Neuron (in vitro differentiated cells): ENCODE results near the gene GAPDHS.

Source experiments
- H2AFZ ChIP-seq: one replicate; pipeline ENCODE4 v1.6.1; 2013; ENCODE audit warnings: low read depth, mild to moderate bottlenecking, inconsistent platforms, low read length, moderate library complexity
- H3K27me3 ChIP-seq: one replicate; pipeline ENCODE4 v1.6.1; 2013; ENCODE audit warnings: low read length; ENCODE audit not compliant: insufficient read depth
- H3K36me3 ChIP-seq: one replicate; pipeline ENCODE4 v1.6.1; 2013; ENCODE audit warnings: low read length; ENCODE audit not compliant: insufficient read depth
- H3K4me1 ChIP-seq: one replicate; pipeline ENCODE4 v1.6.1; 2013; ENCODE audit warnings: low read length; ENCODE audit not compliant: insufficient read depth
- H3K4me3 ChIP-seq: 2 replicates; pipeline ENCODE4 v1.5.1; 2013; ENCODE audit warnings: mild to moderate bottlenecking, low read length, moderate library complexity
- H3K9me3 ChIP-seq: one replicate; pipeline ENCODE4 v1.6.1; 2013; ENCODE audit warnings: low read length

GAPDHS gene

DNA sequence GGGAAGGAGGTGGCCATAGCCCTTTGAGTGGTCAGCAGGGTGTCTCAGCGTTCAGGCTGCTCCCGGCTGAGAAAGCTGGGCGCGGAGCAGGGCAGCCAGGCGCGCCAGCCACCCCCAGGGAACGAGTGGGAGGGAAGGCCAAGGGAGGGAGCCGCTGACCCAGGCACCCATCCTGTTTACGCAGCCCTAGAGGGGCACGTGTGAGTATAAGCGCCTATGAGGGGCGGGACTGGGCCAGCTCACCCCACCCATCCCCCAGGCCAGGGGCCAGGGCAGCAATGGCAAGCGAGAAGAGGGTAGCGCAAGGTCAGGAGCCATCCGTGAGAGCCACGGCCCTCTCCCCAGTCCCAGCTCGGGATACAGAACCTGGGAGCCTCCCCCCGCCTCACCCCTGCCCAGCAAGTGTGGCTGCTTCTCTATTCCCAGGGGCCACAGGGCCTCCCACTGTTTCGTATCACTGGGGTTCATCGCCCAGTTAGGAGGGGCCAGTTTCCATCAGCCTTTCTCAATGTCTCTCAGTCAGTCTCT, 18.9 kb upstream of the GAPDHS start:
- Histone ChIP-seq H3K36me3 (no peaks in the 10 kb centered on the region), H3K4me1 (no peaks in the 10 kb centered on the region), H3K4me3 (no peak overlapping the region), H3K9me3 (no peaks in the 10 kb centered on the region), H3K27me3 (peaks cover 50% of the 10 kb centered on the region), H2AFZ (no peak overlapping the region)

GRCh38 chr19:35516310-35516709, 16.9 kb upstream of the GAPDHS start:
- Histone ChIP-seq H3K4me3 (no peak overlapping the region), H3K36me3 (no peaks in the 10 kb centered on the region), H2AFZ (no peak overlapping the region), H3K27me3 (peaks cover 33% of the 10 kb centered on the region), H3K4me1 (no peaks in the 10 kb centered on the region), H3K9me3 (no peaks in the 10 kb centered on the region)

GRCh38 chr19:35517342-35517741, 15.9 kb upstream of the GAPDHS start:
- H3K27me3 ChIP-seq: peaks cover 28% of the 10 kb centered on the region
- H3K9me3 ChIP-seq: no peaks in the 10 kb centered on the region
- no peaks in the 10 kb centered on the region for H3K36me3 ChIP-seq
- H3K4me3 ChIP-seq: no peak overlapping the region
- H2AFZ ChIP-seq: no peak overlapping the region
- H3K4me1 ChIP-seq: no peaks in the 10 kb centered on the region

GRCh38 chr19:35518313-35518712, 14.9 kb upstream of the GAPDHS start:
- no peaks in the 10 kb centered on the region for H3K9me3 ChIP-seq
- no peaks in the 10 kb centered on the region for H3K36me3 ChIP-seq
- no peaks in the 10 kb centered on the region for H3K4me1 ChIP-seq
- H3K4me3 ChIP-seq: no peak overlapping the region
- H2AFZ ChIP-seq: no peak overlapping the region
- H3K27me3 ChIP-seq: peaks cover 18% of the 10 kb centered on the region

DNA sequence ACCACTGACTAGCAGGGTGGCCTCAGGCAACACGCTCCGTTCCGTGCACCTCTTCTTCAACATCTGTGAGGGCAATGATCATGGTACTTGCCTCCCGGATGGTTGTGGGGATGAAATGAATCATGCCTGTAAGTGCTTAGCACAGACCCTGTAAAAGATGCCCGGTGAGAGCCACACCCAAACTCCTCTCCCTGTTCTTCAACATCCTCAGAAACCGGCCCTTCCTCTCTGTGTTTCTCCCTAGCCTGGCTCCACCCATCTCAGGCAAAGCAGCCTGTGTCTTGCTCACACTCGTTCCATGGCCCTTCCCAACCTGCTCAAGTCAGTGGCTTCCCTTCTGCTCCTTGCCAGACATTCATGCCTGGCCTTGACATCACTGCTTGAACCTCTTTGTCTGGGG, 14.0 kb upstream of the GAPDHS start:
- H3K4me1 ChIP-seq: peaks cover 3% of the 10 kb centered on the region
- H2AFZ ChIP-seq: no peak overlapping the region
- peaks cover 13% of the 10 kb centered on the region for H3K27me3 ChIP-seq
- no peaks in the 10 kb centered on the region for H3K9me3 ChIP-seq
- H3K4me3 ChIP-seq: no peak overlapping the region
- H3K36me3 ChIP-seq: no peaks in the 10 kb centered on the region

GRCh38 chr19:35521124-35521743, 12.0 kb upstream of the GAPDHS start:
- H3K27me3 ChIP-seq: peaks cover 18% of the 10 kb centered on the region
- no peaks in the 10 kb centered on the region for H3K36me3 ChIP-seq
- H3K4me1 ChIP-seq: peaks cover 8% of the 10 kb centered on the region
- no peak overlapping the region for H3K4me3 ChIP-seq
- no peak overlapping the region for H2AFZ ChIP-seq
- H3K9me3 ChIP-seq: no peaks in the 10 kb centered on the region

GRCh38 chr19:35522745-35523327, 10.4 kb upstream of the GAPDHS start:
- Histone ChIP-seq H3K4me1 (peaks cover 8% of the 10 kb centered on the region), H3K36me3 (no peaks in the 10 kb centered on the region), H3K27me3 (peaks cover 24% of the 10 kb centered on the region), H3K4me3 (no peak overlapping the region), H2AFZ (no peak overlapping the region), H3K9me3 (no peaks in the 10 kb centered on the region)

DNA sequence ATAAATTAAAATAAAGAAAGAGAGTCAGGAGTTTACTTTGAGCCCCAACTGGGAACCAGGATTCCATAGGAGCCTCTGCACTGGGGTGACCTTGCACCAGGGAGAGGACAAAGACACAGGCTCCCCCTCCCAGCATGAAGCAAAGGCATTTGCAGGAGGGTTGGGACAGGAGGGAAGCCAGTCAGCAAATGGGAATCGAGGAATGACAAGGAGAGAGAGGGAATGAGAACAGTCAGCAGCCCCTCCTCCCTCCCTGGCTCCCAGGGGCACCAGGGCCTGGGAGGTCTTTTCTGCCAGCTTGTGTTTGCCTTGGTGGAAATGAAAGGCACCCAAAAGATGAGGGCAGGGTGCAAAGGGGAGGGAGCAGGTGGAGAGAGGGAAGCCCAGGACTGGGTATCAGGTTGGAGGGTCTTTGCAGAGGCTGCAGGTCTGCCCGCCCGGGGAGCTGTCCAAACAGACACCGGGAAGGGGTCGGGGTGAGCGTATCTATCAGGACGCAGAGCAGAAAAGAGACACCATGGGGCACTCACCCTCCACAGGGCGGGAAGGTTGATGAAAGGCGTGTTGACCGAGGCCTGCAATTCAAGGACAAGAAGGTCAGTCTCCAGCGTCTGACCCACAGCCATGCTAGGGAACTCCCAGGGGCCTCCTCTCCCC, 8.9 kb upstream of the GAPDHS start:
- no peak overlapping the region for H2AFZ ChIP-seq
- H3K4me1 ChIP-seq: peaks cover 8% of the 10 kb centered on the region
- peaks cover 27% of the 10 kb centered on the region for H3K27me3 ChIP-seq
- H3K4me3 ChIP-seq: no peak overlapping the region
- no peaks in the 10 kb centered on the region for H3K36me3 ChIP-seq
- no peaks in the 10 kb centered on the region for H3K9me3 ChIP-seq

- Histone ChIP-seq H3K27me3 (peaks cover 24% of the 10 kb centered on the region), H3K4me3 (no peak overlapping the region), H3K4me1 (peaks cover 8% of the 10 kb centered on the region), H3K36me3 (no peaks in the 10 kb centered on the region), H3K9me3 (no peaks in the 10 kb centered on the region), H2AFZ (no peak overlapping the region)
These were observed 7.4 kb upstream of the GAPDHS start for GRCh38 chr19:35525873-35526272.

DNA sequence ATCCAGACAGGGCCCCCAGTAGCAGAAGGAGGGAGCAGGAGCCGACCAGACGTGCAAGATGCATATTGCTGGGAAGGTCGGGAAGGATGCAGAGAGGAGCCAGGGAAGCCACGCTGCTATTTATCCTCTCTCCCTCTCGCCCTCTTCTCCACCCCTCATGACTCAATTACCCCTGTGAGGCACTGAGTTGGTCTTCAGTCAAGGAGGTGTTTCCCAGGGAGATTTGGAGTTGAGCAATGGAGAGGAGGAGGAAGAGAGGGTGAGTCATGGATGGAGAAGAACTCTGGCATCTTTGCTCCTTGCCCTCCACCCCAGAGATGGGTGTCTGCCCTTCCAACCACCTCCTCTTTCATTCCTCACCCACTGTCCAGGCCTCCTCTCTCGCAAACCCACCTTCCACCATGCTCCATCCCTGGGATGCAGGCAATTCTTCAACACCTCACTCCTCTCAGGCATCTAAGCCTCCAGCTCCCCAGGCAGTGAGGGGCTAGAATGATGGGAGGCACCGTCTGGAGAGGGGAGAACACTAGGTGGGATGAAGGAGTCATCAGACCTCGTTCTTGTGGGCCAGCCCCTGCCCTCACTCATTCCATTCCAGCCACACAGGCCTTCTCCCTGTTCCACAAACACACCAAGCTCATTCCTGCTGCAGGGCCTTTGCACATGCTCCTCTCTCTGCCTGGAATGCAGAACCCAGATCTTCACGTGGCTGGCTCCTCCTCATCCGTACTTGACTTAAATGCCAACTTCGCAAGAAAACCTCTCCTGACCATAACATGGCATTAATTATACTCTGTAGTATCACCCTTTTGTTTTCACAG, 4.8 kb upstream of the GAPDHS start, which contains the start of gene SBSN:
Gene SBSN, minus strand, starts transcription at position 94 of the 821 bp plus-strand sequence. Its CDS starts 30 bp downstream, at position 64.
- Histone ChIP-seq H2AFZ (no peak within 1 kb of the TSS), H3K4me1 (peaks cover 8% of the 10 kb centered on the region), H3K27me3 (peaks cover 24% of the 10 kb centered on the region), H3K4me3 (no peak within 1 kb of the TSS), H3K9me3 (no peaks in the 10 kb centered on the region), H3K36me3 (no peaks in the 10 kb centered on the region)

DNA sequence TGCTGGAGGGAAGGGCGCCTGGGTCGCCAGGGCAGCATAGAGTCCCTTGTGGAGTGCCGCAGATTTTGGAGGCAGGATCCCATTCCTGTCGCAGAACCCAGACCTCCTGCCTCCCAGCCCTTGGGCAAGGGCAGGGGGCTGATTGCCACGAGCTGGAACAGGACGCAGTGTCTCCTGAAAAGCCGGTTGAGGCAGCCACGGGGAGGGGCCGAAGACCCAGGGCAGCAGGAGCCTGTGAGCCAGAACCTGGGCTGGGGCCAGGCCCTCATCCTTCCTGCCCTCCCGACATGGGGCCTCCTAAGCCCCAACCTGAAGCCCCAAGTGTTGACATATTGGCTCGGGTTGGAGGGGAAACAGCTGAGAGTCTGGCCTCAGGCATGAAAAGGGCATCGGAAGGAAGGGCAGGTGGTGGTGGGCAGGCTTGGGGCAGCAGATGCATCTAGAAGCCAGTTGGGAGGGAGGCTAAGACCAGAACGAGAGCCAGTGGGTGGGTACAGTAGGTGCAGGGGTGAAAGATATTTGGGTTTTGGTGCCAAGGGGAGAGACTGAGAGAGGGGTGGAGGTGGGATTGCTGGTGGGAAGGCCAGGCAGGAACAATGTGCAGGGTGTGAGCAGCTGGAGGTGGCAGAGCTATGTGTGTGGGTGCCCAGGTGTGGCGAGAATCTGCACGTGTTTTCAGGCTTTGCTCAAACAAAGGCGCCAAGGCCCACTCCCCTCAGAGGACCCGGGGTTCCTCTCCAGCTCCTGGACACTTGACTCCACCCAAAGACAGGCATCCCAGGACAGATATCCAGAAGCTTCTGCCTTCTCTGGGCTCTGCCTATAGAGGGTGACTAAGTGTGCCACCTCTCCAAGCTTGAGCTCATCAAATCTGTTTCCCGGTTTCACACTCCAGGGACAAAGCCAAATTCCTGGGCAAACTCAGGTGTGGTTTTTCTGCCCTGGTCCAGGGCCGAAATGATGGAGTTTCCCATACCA, 3.7 kb upstream of the GAPDHS start:
- Histone ChIP-seq H2AFZ (no peak overlapping the region), H3K4me1 (peaks cover 3% of the 10 kb centered on the region), H3K27me3 (peaks cover 19% of the 10 kb centered on the region), H3K9me3 (no peaks in the 10 kb centered on the region), H3K4me3 (no peak overlapping the region), H3K36me3 (no peaks in the 10 kb centered on the region)

DNA sequence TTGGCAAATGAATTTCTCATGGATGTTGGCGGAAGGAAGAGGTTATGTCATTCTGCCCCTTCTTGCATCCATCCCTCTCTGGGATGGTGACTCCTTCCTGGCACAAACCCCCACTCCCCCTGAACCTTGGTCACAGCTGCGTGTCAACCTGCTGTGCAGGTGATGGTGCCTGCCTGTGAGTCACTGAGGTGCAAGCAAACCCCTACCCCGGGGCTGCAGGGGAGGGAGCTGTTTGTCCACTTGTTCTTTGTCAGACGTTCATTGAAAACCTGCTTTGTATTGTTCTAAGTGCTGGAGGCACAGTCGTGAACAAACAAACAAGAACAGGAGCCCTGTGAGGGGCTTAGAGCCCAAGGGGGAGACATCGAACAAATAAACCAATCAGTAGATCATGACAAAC, 2.0 kb upstream of the GAPDHS start:
- Histone ChIP-seq H3K4me1 (no peaks in the 10 kb centered on the region), H2AFZ (no peak overlapping the region), H3K27me3 (peaks cover 12% of the 10 kb centered on the region), H3K9me3 (no peaks in the 10 kb centered on the region), H3K4me3 (no peak overlapping the region), H3K36me3 (no peaks in the 10 kb centered on the region)
